Activated CD8-positive, alpha-beta memory T cell treated with anti-CD3 and anti-CD28 coated beads, Interleukin-2, amount 50 U/mL, for 48 hours (primary cell): ENCODE results near the gene AGRN.
A peak's percentile ranks its signal among the peaks of the same experiment; 100 is the strongest.

ENCODE experiments used
- DNase-seq: peaks from one replicate; pipeline ENCODE4 v3.0.0-alpha.2; 2020

The AGRN gene

DNA sequence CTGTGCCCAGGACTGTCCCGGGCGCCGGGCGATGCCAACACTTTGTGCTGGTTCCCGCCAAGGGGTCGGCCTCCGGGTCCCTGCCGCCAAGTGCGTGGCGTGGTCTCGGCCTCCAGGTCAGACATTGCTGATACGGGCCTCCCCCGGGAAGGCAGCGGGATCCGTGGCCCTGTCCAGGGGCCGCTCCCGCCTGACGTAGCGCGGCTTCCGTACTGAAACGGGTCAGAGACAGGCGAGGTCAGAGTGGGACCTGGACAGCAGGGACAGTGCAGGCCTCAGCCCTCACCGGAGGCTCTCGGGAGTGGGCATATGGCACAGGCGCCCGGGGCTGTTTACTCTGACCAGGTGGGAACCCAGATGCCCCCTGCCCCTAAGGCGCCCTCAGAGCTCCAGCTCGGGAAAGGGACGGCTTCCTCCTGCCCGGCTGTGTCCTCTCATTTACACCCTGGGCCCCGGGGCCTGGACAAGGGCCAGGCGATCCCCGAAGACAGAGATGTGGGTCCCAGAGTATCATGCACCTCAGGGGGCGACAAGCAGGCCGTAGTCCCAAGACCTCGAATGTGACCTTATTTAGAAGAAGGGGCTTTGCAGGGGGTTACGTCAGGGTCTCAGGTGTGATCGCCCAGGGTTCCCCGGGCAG lies 63.0 kb downstream of the AGRN start:
- DNase-seq: no peak

DNA sequence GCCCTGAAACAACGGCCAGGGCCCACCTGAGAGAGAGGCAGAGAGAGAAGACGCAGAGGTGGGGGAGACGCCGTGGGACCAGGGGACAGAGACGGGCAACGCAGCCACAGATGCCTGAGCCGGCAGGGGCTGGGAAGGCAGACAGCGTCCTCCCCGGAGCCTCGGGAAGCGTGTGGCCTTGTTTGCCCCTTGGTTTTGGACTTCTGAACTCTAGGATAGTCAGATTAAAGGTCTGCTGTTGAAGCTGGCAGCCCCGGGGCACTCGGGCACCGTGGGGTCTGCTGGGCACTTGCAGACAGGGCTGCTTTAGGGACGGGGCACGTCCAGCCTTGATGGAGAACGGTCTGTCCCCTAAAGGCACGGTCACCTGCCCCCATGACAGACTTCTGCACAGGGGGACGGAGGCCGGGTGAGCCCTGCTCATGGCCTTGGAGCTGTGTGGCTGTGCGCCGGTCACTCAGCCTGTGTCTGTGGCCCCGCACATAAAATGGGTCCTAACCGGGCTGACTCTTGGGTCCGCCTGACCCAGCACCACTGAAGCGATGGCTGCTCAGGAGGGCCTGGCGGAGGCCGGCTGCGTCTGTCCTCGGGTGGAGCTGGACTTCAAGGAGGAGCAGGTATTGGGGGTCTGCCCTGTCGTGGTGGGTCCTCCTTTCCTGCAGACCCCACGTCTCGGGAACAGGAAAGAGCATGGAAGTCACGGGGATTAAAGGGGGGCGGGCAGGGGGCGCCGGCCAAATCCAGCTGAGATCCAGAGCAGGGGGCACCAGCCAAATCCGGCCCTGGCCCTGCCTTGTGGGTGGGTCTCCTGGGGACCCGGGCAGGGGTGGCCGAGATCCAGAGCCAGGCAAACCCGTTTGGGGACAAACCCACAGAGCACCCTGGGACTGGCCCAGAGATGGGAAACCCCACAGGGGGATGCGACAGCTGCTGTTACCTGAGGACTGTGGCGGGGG lies 63.8 kb downstream of the AGRN start:
- DNase-seq: no peak

DNA sequence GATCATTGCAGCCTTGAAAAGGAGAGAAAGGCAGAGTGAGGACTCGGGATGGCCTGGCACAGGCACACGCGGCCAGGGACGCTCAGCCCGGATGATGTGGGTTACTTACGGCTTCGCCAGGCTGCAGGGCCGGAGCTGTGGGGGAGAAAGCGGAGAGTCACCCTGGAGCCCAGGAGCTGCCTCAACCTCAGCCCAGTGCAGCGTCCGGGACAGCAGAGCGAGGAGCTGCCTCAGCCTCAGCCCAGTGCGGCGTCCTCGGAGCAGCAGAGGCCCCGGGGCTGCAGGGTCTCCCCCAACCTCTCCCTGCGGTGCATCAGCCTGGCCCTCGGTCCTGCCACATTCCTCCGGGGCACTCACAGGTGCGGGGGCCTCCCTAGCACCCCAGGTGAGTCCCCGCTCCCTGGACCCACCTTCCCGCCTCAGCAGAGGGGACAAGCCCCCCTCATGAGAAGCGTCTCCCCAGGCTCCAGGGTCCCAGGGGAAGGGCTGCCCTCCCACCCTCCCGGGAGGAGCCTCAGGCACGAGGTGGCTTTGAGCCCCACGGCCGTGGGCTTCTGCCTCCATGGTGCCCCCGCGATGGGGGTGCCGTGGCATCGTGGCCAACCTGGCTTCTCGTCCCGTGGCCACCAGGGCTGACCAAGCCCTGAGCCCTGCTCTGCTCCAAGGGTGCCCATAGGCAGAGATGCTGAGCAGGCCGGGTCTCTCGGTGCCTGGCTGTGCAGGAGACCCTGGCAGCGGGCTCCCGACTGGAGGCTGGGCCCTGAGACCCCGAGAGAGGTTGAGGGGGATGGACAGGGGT lies 64.7 kb downstream of the AGRN start:
- DNase-seq: no peak

- no peak for DNase-seq
Measured at GRCh38 chr1:1085171-1085841, 65.4 kb downstream of the AGRN start.

DNA sequence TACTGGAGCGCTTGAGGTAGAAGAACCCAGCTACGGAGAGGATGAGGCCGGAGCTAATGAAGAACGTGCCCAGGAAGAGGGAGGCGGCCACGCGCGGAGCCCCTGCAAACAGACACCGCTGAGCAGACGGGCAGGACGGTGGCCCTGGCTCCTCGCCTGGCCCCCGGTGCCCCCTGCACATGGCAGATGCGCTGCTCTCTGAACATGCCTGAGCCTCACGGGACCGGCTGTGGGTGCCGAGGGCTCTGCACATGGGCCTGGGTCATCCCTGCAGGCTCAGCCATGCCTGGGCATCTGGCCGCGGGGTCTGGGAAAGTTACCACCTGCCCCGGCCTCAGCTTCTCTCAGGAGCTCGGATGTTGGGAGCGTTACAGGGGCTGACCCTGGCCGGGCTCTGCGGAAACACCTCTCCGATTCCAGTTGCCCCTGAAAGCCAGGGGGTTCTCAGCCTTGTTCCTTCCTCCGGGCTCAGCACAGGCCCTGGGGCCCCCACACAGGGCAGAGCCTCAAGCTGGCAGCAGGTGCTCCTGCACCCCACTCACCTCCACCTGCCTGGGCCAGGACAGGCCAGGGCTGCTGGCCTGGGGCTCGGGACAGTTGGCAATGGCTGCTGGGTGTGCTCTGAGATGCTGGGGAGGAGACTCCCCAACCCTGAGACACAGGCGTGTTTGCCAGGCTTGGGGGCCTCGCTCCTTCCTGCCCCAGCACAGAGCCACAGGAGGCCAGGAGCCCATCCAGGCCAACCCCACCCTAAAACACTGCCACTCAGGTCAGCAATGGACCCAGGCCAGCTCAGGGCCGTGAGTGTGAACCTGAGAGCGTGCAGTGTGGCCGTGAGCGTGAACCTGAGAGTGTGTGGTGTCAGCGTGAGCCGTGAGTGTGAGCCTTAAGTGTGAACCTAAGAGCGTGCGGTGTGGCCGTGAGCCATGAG lies 66.3 kb downstream of the AGRN start:
- DNase-seq: no peak

- DNase-seq: no peak
Measured at GRCh38 chr1:1086911-1087341, 67.0 kb downstream of the AGRN start.

- no peak for DNase-seq
Measured at GRCh38 chr1:1087351-1088028, 67.6 kb downstream of the AGRN start.

DNA sequence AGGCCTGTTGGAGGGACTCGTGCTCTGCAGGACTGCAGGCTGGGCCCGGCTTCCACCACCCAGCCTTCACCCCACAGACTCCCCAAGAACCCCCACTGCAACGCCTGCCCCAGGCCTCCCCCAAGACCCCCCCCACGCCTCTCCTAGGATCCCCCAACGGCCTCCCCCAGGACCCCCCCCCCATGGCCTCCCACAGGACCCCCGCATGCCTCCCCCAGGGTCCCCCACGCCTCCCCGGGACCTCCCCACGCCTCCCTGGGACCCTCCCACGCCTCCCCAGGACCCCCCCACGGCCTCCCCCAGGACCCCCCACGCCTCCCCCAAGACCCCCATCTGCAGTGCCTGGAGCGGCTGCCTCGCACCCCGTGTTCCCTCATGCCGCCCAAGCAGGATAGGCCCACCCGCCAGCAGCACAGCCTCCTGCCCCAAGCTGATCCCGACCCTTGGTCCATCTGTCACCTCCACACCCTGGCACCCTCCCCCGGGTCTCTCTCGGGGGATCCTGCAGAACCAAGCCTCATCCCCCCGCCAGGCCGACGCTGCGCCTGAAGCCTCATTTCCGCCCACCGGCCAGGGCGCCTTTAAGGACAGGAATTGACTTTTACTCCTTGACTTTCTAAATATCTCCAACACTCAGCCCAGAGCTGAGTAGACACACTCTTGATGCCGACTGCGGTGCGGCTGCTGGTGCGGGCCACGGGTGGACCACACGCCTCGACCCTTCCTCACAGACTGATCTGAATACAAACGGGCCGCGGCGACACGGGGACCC lies 68.3 kb downstream of the AGRN start:
- DNase-seq: no peak

- DNase-seq: no peak
Measured at GRCh38 chr1:1088801-1089680, 69.1 kb downstream of the AGRN start.

DNA sequence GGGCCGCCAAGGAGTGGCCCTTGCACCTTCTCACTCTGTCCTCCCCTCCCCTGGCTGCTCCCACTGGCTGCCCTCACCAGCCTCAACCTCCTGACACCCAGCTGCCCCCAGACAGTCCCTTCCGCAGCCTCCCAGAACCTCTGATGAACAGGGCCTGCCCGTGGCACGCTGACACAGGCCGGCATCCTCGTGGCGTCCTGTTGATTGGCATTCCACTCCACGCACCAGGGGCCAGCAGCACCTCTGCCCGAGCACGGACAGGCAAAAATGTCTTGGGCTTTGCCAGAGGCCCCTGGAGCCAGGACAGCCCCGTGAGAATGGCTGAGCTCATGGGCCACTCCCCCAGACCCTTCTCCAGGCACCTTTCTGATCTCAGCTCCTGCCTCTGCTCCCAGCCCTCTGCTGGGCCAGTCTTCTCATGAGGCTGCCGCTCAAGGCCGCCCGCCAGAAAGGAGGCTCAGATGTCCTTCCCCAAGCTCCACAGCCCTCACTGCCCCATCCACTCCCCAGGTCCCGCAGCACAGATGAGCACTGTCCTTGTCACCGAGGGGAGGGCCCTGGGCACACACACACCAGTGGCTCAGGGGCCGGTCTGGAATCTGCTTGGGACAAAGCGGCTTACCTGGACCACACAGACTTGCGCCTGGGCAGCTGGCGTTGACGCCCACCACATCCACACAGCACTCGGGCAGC lies 70.0 kb downstream of the AGRN start:
- no peak for DNase-seq

DNA sequence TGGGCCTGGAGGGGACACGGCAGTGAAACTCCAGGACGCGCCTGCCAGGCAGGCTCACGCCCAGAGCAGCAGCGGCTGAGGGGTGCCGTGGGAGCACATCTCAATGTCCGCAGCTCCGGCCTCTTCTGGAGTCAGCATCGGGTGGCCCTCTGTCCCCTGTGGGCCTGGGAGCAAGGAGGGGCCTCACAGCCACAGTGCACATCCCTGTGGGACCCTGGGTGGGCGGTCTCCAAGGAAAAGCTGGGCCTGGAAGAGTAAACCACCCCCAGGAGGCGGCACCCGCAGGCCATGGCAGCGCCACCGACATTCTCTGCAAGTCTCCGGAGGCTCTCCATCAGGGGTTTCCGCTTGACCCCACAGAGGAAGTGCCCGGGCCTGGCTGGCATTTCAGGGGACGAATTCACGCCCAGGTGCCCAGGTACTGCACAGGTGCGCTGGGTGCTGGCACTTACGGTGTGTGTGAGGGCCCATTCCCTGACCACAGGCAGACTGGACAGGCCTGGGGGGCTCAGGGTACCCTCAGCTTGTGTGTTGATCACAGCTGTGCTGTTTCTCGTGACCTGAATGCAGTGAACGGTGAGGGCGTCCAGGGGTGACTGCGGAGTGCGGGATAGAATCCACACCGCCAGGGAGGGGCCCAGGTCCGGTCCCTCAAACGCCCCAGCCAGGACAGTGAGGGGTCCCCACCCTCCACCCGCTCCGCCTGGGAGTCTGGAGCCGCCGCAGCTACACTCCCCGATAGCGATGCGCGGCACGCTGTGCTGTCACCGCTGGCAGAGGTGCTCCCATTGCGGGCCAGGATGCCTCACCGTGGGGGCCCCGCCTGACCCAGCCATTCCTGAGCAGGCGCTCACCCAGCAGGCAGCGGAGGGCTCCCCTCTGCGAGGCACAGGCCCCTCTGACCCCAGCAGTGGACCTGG lies 70.8 kb downstream of the AGRN start:
- DNase-seq: peak; percentile 50

GRCh38 chr1:1091344-1092148 lies 71.6 kb downstream of the AGRN start:
- peak; percentile 65 for DNase-seq

GRCh38 chr1:1092149-1092855 lies 72.4 kb downstream of the AGRN start:
- no peak for DNase-seq

- DNase-seq: no peak
Measured at GRCh38 chr1:1092894-1093609, 73.1 kb downstream of the AGRN start.

DNA sequence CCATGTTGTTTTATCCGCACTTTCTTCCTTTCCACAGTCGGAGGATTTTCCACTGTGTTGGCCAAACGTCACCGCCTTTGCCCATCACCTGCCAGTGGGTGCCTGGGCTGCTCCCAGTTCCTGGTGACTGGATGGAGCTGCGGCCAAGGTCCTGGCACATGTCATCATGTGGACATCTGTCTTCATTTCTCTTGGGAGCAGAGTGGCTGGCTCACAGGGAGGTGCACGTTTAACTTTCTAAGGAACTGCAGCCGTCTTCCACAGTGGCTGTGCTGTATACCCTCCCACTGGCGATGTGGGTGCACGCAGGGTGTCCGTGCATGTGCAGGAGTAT lies 73.7 kb downstream of the AGRN start:
- DNase-seq: no peak
